ENCODE data around the gene KIAA1328. TPM values are rescaled to one million over a fixed set of nuclear protein-coding genes. Genes with fewer than 3 reads are reported as not detected.

Gene KIAA1328
- total RNA-seq, 4 donors from 2014 or later = 11.3 to 26.1 (median 15.3) TPM

DNA sequence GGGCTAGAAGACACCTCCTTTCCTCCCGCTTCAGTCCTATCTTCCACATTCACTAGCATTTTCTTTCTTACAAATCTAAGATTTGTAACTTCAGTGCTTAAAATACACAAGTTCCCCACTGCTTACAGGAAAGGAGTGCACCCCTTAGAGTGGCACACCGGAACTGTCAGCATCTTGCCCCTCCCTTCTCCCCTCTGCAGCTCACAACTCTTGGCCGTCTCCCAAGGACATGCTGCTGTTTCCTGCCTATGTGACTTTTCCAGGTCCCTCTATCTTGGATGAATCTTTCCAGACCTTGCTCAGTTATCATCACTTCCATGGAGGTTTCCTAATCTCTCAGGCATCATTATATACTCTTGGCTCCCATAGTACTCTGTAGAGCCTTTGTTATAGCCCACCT lies 401.8 kb downstream of the KIAA1328 start:
- H3K4me3 ChIP-seq = no peak overlapping the region
- WGBS, 2 donors (ENCODE audit: low coverage in 1 of 2) = 38 to 53% methylated on average over 3 of the region's 3 CpGs
- no peak for ATAC-seq

GRCh38 chr18:37231251-37231650 lies 402.3 kb downstream of the KIAA1328 start:
- Histone ChIP-seq H3K4me1 (peaks cover 0 to 13% (median 0%) of the 10 kb centered on the region in 3 donors), H3K27me3 (no peaks in the 10 kb centered on the region), H3K27ac (no peak overlapping the region), H3K4me3 (no peak overlapping the region), H3K36me3 (no peaks in the 10 kb centered on the region), H3K9me3 (no peaks in the 10 kb centered on the region)
- ATAC-seq = no peak
- no peak for TF ChIP-seq CTCF (IDR thresholded peaks at IDR 0.05)
- no peak for TF ChIP-seq EP300 (IDR thresholded peaks at IDR 0.05)
- no peak for TF ChIP-seq POLR2A (IDR thresholded peaks at IDR 0.05)
- no peak for TF ChIP-seq POLR2AphosphoS5 (IDR thresholded peaks at IDR 0.05)
- 22 to 24% methylated on average over 2 to 3 of the region's 3 CpGs for WGBS, 2 donors (ENCODE audit: low coverage in 1 of 2)

More for the DNA sequence above, 401.8 kb downstream of the KIAA1328 start:
- H3K27ac ChIP-seq = no peak overlapping the region
- no peaks in the 10 kb centered on the region for H3K9me3 ChIP-seq
- no peaks in the 10 kb centered on the region for H3K27me3 ChIP-seq
- H3K4me1 ChIP-seq = peaks cover 0 to 13% (median 0%) of the 10 kb centered on the region in 3 donors
- peaks cover 0 to 1% of the 10 kb centered on the region in 2 donors for H3K36me3 ChIP-seq
- TF ChIP-seq EP300 (IDR thresholded peaks at IDR 0.05) = no peak
- TF ChIP-seq CTCF (IDR thresholded peaks at IDR 0.05) = no peak
- TF ChIP-seq POLR2A (IDR thresholded peaks at IDR 0.05) = no peak
- no peak for TF ChIP-seq POLR2AphosphoS5 (IDR thresholded peaks at IDR 0.05)

DNA sequence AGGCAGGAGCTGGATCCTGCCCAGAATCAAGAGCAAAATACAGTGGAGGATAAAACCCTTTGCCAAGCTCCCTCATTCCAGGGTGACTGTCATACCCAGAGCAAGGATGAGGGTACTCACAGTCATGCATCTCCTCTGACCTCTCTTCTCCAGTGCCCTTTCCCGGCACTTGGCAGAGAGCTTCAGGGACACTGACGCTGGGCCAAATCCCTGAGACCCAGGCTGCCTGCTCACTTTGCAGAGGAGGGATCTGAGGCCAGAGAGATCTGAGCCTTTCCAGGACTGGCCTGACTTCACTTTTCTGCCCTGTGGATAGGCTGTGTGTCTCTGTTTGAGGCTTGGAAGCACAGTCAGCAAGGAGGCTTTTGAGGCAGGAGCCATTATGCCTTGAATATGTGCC lies 406.7 kb downstream of the KIAA1328 start:
- Histone ChIP-seq H3K36me3 (no peaks in the 10 kb centered on the region), H3K27me3 (peaks cover 3% of the 10 kb centered on the region), H3K27ac (no peak overlapping the region), H3K9me3 (no peaks in the 10 kb centered on the region), H3K4me1 (peaks cover 0 to 11% (median 0%) of the 10 kb centered on the region in 3 donors), H3K4me3 (no peak overlapping the region)
- no peak for TF ChIP-seq EP300 (IDR thresholded peaks at IDR 0.05)
- WGBS, 2 donors (ENCODE audit: low coverage in 1 of 2) = 80 to 88% methylated on average over 2 of the region's 2 CpGs
- no peak for ATAC-seq

DNA sequence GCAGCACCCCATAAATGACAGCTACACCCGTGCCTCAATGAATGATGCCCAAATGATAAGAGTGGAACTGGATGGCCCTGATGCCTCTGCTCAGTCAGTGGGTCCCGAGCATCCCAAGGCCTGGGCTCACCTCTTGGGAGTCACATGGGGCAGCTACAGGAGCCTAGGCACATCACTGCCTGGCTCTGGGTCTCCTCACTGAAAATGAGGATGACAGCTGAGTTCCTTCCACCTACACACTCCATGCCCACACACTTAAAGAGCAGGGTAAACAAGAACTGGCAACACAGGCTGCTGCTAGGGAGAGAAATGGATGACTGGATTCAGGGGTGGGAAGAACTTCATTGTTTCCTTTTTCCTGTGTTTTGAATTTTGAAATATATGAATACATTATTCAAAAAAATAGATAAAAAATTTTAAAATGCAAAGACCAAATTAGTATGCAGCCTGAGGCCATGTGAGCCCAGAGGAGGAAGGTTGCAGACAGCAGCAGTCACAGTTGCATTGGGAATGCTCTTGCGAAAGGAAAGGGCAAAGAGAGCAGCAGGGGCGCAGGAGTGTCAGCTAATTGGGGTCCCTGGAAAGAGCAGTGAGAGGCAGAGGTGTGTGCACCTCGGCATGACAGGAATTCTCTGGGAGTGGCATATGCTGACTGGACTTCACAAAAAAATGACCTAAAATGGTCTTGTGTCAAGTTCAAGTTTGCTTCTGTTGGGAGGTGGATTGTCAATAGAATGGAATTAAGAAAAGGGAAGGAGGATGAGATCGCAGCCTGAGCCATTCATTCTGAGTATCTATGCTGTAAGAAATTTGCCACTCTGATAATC lies 409.6 kb downstream of the KIAA1328 start:
- H3K36me3 ChIP-seq = no peaks in the 10 kb centered on the region
- no peaks in the 10 kb centered on the region for H3K4me1 ChIP-seq
- no peak for ATAC-seq
- H3K27ac ChIP-seq = no peak overlapping the region
- WGBS, 2 donors (ENCODE audit: low coverage in 1 of 2) = 79 to 87% methylated on average over 2 to 6 of the region's 6 CpGs
- H3K4me3 ChIP-seq = no peak overlapping the region
- TF ChIP-seq CTCF (IDR thresholded peaks at IDR 0.05) (no peak), POLR2AphosphoS5 (IDR thresholded peaks at IDR 0.05) (no peak), EP300 (IDR thresholded peaks at IDR 0.05) (no peak), POLR2A (IDR thresholded peaks at IDR 0.05) (no peak)
- H3K9me3 ChIP-seq = no peaks in the 10 kb centered on the region
- H3K27me3 ChIP-seq = peaks cover 7% of the 10 kb centered on the region

DNA sequence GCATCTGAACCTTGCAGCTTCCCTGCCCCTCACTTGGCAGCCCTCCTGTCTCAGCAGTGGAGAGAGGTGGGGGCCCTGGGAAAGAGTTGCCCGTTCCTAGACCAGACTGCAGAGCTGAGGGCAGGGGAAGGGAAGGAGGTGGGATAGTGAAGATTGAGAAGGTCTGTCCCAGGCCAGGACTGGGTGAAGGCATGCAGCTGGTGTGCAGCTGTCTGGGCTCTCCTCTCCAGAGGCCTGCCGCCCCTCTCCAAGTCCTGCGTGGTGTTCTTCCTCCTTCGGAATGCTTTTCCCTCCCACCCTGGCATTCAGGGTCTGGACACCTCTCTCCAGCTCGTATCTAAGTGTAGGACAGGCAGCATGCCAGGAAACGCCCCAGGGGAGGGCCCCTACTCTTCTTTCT lies 413.2 kb downstream of the KIAA1328 start:
- ATAC-seq = no peak
- Histone ChIP-seq H3K27ac (no peak overlapping the region), H3K4me3 (no peak overlapping the region), H3K9me3 (no peaks in the 10 kb centered on the region), H3K4me1 (no peaks in the 10 kb centered on the region), H3K36me3 (no peaks in the 10 kb centered on the region), H3K27me3 (peaks cover 27% of the 10 kb centered on the region)
- 40% methylated on average over 5 of the region's 6 CpGs; no CpG with 5 or more reads in 1 of the 2 donors for WGBS, 2 donors (ENCODE audit: low coverage in 1 of 2)
- TF ChIP-seq EP300 (IDR thresholded peaks at IDR 0.05) (no peak), POLR2A (IDR thresholded peaks at IDR 0.05) (no peak), POLR2AphosphoS5 (IDR thresholded peaks at IDR 0.05) (no peak), CTCF (IDR thresholded peaks at IDR 0.05) (no peak)
